Activated T-helper 1 cell treated with anti-CD3 and anti-CD28 coated beads, Interleukin-12 subunit alpha, Interleukin-12 subunit beta, Interleukin-2, Interleukin-4 antibody, amounts not matched to agents 30 ng/mL and 10 ng/mL and 1 ng/mL, durations not matched to agents 14 hours and 24 hours and 36 hours (primary cell): ENCODE measurements around the gene IPO5. TPM values are rescaled to one million over a fixed set of nuclear protein-coding genes. Genes with fewer than 3 reads are reported as not detected.

Source experiments
- DNase-seq: peaks from one replicate; pipeline ENCODE4 v3.0.0; 2021; ENCODE audit warnings: low spot score
- H3K27ac Mint-ChIP-seq: one replicate; pipeline ENCODE4 v1.8.0; 2021; ENCODE audit warnings: mild to moderate bottlenecking, mixed read lengths
- H3K27me3 Mint-ChIP-seq: one replicate; pipeline ENCODE4 v1.8.0; 2022; ENCODE audit warnings: mild to moderate bottlenecking, moderate library complexity, mixed read lengths; ENCODE audit not compliant: insufficient read depth
- H3K36me3 Mint-ChIP-seq: one replicate; pipeline ENCODE4 v1.8.0; 2021; ENCODE audit warnings: low read depth, mixed read lengths
- H3K4me1 Mint-ChIP-seq: one replicate; pipeline ENCODE4 v1.8.0; 2021; ENCODE audit warnings: low read depth, mixed read lengths
- H3K4me3 Mint-ChIP-seq: one replicate; pipeline ENCODE4 v1.8.0; 2021; ENCODE audit warnings: mild to moderate bottlenecking, moderate library complexity, mixed read lengths
- H3K9me3 Mint-ChIP-seq: one replicate; pipeline ENCODE4 v1.8.0; 2021; ENCODE audit warnings: mixed read lengths
- intact Hi-C: fragments of 100-400 bp; cut with micrococcal nuclease; formaldehyde crosslinking; loops from one replicate; pipeline ENCODE4 v1.15.1; 2024
- total RNA-seq: library from RNA; stranded (reverse); gene quantifications from 2 replicates; pipeline ENCODE4 v1.2.3, GENCODE V29; 2022

Gene IPO5
- total RNA-seq, 1 donor from 2014 or later: 210 TPM

DNA sequence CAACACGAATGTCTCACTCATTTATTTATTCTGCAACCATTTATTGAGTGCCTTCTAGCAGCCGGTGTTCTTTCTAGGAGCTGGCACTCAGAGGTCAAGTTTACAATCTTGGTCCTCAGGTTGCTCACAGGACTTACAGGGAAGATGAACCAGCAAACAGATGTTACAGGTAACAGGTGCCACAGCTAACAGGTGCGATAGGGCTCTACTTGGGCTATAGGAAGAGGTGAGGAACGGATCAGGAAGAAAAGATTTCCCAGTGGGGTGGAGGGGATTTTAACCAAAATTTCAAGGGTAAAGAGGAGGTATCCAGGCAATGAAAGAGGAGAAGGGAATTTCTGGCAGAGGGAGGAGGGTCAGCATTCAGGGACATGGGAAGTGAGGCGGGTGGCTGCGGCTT, 102.1 kb downstream of the IPO5 start:
- peaks cover 8% of the 10 kb centered on the region for H3K9me3 Mint-ChIP-seq
- peaks cover 3% of the 10 kb centered on the region for H3K27me3 Mint-ChIP-seq
- no peak overlapping the region for H3K4me3 Mint-ChIP-seq
- H3K4me1 Mint-ChIP-seq: no peaks in the 10 kb centered on the region
- intact Hi-C loops: no loop called here
- no peak overlapping the region for H3K27ac Mint-ChIP-seq
- H3K36me3 Mint-ChIP-seq: no peaks in the 10 kb centered on the region
- no peak for DNase-seq

DNA sequence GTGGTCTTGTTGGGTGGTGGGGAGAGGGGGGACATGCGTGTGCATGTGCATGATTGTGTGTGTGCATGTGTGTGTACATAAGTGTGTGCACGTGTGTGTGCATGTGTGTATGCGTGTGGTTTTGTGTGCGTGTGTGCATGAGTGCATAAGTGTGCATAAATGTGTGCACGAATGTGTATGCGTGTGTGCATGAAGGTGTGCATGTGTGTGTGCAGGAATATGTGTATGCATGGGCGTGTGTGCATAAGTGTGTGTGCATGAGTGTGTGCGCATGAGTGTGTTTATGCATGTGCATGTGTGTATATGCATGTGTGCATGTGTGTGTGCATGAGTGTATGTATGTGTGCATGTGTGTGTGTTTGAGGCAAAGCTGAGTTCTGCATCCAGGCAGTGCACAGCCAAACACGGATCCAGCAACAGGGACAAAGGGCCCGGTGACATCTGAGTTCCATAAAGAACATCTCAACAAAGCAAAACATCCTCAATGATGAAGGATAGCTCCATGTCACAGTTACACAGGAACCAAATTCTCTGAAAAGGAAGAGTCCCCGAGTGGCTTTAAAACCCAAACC, 103.5 kb downstream of the IPO5 start:
- no peak overlapping the region for H3K27ac Mint-ChIP-seq
- no peaks in the 10 kb centered on the region for H3K36me3 Mint-ChIP-seq
- peaks cover 8% of the 10 kb centered on the region for H3K9me3 Mint-ChIP-seq
- H3K27me3 Mint-ChIP-seq: peaks cover 3% of the 10 kb centered on the region
- no peaks in the 10 kb centered on the region for H3K4me1 Mint-ChIP-seq
- no peak overlapping the region for H3K4me3 Mint-ChIP-seq
- no peak for DNase-seq
- intact Hi-C loops: no loop called here

DNA sequence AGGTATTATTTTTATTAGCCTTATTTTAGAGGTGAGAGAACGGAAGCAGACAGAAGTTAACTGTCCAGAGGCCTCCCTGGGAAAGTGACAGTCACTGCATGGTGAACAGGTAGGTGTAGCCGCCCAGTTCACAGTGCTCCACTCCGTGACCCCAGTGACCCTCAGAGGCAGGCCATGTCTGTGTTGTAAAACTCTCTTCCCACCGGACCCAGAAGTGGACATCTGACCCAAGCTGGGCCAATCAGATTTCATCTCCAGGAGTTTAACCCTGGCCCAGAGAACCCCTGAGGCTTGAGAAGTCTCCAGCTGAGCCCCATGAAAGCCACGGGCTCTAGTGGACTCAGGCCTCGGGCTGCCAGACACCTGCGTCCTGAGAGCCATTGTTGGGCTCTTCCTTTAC, 105.8 kb downstream of the IPO5 start:
- no peaks in the 10 kb centered on the region for H3K36me3 Mint-ChIP-seq

GRCh38 chr13:98060282-98060681, 106.8 kb downstream of the IPO5 start:
- Mint-ChIP-seq H3K4me3 (no peak overlapping the region), H3K36me3 (no peaks in the 10 kb centered on the region), H3K4me1 (no peaks in the 10 kb centered on the region), H3K27ac (no peak overlapping the region), H3K9me3 (no peaks in the 10 kb centered on the region), H3K27me3 (peaks cover 3% of the 10 kb centered on the region)
- DNase-seq: no peak
- intact Hi-C loops: no loop called here

More for the DNA sequence above, 105.8 kb downstream of the IPO5 start:
- no peaks in the 10 kb centered on the region for H3K9me3 Mint-ChIP-seq
- peaks cover 3% of the 10 kb centered on the region for H3K27me3 Mint-ChIP-seq
- no peak overlapping the region for H3K4me3 Mint-ChIP-seq
- intact Hi-C loops: no loop called here
- no peak overlapping the region for H3K27ac Mint-ChIP-seq
- no peak for DNase-seq
- no peaks in the 10 kb centered on the region for H3K4me1 Mint-ChIP-seq

DNA sequence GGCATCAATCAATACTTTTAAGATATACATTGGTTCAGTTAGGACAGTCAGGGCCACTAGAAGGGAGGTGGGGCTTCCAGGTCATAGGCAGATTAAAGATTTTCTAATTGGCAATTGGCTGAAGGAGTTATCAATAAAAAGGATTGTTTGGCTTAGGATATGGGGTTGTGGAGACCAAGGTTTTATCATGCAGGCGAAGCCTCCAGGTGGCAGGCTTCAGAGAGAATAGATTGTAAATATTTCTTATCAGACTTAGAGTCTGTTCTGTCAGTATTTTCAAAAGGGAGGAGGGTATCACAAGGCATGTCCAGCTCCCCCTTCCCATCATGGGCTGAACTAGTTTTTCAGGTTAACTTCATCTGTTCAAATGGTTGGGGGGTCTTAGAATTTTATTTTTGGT, 112.0 kb downstream of the IPO5 start:
- no peak for DNase-seq
- Mint-ChIP-seq H3K36me3 (no peaks in the 10 kb centered on the region), H3K4me1 (no peaks in the 10 kb centered on the region), H3K9me3 (no peaks in the 10 kb centered on the region), H3K27ac (no peak overlapping the region), H3K4me3 (no peak overlapping the region), H3K27me3 (peaks cover 3% of the 10 kb centered on the region)
- intact Hi-C loops: no loop called here

DNA sequence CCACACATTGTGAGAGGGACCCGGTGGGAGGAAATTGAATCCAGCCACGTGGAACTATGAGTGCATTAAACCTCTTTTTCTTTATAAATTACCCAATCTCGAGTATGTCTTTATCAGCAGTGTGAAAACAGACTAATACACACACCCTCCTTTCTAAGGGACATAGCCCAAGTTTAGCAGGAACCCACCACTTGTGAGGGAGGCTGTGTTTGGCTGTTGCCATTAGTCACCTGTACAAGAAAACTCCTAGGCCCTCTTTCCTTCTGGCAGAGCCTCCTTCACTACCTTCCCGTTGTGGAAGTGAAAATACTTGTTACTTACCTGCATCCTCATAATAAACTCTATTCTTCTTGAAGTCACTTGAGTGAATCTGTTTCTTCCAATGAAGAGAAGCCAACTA, 113.2 kb downstream of the IPO5 start:
- DNase-seq: no peak
- Mint-ChIP-seq H3K4me1 (no peaks in the 10 kb centered on the region), H3K27me3 (peaks cover 3% of the 10 kb centered on the region), H3K4me3 (no peak overlapping the region), H3K9me3 (no peaks in the 10 kb centered on the region), H3K36me3 (no peaks in the 10 kb centered on the region), H3K27ac (no peak overlapping the region)
- intact Hi-C loops: no loop called here

- Mint-ChIP-seq H3K27ac (no peak overlapping the region), H3K4me1 (no peaks in the 10 kb centered on the region)
These were observed 115.0 kb downstream of the IPO5 start for GRCh38 chr13:98068521-98068920.

DNA sequence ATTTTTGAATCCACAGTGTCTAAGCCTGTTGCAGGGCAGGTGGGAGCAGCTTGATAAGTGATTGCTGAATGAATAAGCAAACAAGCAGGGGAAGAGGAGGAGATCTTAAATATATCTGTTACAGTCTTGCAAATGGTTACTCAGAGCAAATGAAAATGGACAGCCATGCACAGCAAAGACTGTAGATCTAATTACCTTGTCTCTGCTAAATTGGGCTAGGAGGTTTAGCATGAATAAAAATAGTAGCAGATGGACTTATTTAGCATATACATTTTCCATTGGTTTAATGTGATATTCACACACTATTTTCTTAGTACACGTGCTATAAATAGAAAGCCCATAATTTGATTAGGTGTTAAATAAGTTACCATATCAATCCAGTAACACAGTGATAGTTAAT, 116.5 kb downstream of the IPO5 start:
- Mint-ChIP-seq H3K27me3 (peaks cover 2% of the 10 kb centered on the region), H3K4me3 (no peak overlapping the region), H3K4me1 (no peaks in the 10 kb centered on the region), H3K27ac (no peak overlapping the region), H3K36me3 (no peaks in the 10 kb centered on the region), H3K9me3 (no peaks in the 10 kb centered on the region)
- DNase-seq: no peak
- intact Hi-C loops: no loop called here

More at GRCh38 chr13:98068521-98068920, 115.0 kb downstream of the IPO5 start:
- no peak for DNase-seq
- intact Hi-C loops: no loop called here
- Mint-ChIP-seq H3K4me3 (no peak overlapping the region), H3K9me3 (no peaks in the 10 kb centered on the region), H3K27me3 (peaks cover 5% of the 10 kb centered on the region), H3K36me3 (no peaks in the 10 kb centered on the region)

GRCh38 chr13:98071316-98071715, 117.8 kb downstream of the IPO5 start:
- Mint-ChIP-seq H3K36me3 (no peaks in the 10 kb centered on the region), H3K27me3 (peaks cover 2% of the 10 kb centered on the region), H3K9me3 (no peaks in the 10 kb centered on the region), H3K4me1 (no peaks in the 10 kb centered on the region), H3K27ac (no peak overlapping the region), H3K4me3 (no peak overlapping the region)
- no peak for DNase-seq
- intact Hi-C loops: no loop called here

DNA sequence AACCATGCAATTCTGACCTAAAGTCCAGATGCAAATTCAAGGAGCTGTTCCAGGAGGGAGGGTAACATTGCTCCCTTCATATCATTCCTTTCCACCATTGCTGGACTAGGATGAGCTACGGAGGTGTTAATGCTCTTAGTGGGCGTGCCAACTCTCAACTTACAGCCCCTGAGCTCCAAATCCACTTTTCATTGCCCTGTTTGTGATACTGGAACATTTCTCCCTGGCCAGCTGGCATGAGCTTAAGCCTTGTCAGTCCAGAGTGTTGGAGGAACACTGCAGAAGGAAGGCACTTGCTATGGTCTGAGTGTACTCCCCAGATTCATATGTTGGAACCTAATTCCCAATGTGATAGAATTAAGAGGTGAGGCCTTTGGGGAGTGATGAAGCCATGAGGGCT, 119.0 kb downstream of the IPO5 start:
- intact Hi-C loops: no loop called here
- Mint-ChIP-seq H3K4me3 (no peak overlapping the region), H3K4me1 (no peaks in the 10 kb centered on the region), H3K27me3 (peaks cover 2% of the 10 kb centered on the region), H3K27ac (no peak overlapping the region), H3K36me3 (no peaks in the 10 kb centered on the region), H3K9me3 (no peaks in the 10 kb centered on the region)
- DNase-seq: no peak

Other genes starting within 250 kb of the IPO5 start
- gene FARP1, start 189.4 kb downstream of the IPO5 start, total RNA-seq: 0.34 and 0.42 TPM in 2 replicates
- not detected in 2 replicates for gene RNF113B, start 223.6 kb downstream of the IPO5 start, total RNA-seq